Ovary (tissue), 3 donors: Measurements from ENCODE around the gene SPG7.

Experiments
- CTCF ChIP-seq, 3 donors: fragments of 450-650 bp in 2 of 3; fragments of 200-600 bp in 1 of 3; IDR thresholded peaks; one replicate each; pipeline versions ENCODE4 v1.5.1 to v1.8.0; 2016 to 2022; ENCODE audit warnings: antibody characterized with exemption in 3 of 3, mild to moderate bottlenecking in 1 of 3
- EP300 ChIP-seq: sonication (generic); formaldehyde crosslinking; IDR thresholded peaks from one replicate; pipeline ENCODE4 v1.6.1; 2017; ENCODE audit warnings: antibody characterized with exemption
- donor health status: DM: no; HTN: no; CAD: no.

DNA sequence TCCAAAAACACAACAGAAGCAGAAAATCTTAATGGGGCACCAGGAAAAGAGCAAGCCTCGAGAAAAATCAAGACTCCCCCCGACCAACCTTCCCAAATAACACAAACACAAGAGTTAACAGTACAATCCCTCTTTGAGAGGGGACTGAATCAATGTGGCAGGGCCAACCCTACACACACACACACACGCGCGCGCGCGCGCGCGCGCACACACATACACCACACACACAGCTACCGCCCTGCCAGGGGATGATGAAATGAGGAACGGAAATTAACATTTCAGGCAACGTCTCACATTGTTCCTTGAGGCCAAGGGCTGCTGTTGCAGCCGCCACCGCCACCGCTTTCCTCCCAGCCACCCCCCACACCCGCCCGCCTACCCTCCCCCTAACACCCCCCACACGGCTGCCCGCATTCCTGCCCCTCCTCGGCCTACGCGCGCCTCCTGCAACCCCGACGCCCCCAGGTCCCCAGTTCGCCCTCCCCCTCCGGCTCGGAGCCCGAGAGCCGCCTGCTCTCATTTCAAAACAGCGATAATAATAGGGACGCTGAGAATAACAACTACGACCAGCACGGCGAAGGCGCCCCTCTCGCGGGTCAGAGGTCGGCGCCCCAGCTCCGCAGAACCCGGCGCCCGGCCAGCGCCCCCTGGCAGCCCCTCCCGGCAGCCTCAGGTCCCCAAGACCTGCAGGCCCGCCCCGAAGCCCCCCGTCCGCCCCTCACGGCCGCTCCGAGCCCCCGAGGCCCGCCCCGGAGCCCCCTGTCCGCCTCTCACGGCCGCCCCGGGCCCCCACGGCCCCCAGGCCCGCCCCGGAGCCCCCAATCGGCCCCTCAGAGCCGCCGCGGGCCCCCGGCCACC lies 18.9 kb upstream of the SPG7 start:
- TF ChIP-seq CTCF (IDR thresholded peaks at IDR 0.05) = peak in 2 of 3 donors; percentile 8 to 18
- TF ChIP-seq EP300 = no peak
